ENCODE results near the gene ITIH3. TPM values are rescaled to one million over a fixed set of nuclear protein-coding genes. Genes with fewer than 3 reads are reported as not detected.

The ITIH3 gene
- total and polyA plus RNA-seq, 4 donors: 0.92 to 6.2 (median 3.0) TPM

- H3K4me1 ChIP-seq (ENCODE audit: control insufficient read depth, insufficient read depth, low read length): peaks cover 30% of the 10 kb centered on the region
These were observed 38.6 kb downstream of the ITIH3 start for GRCh38 chr3:52833202-52833601.

GRCh38 chr3:52834871-52835501 lies 40.4 kb downstream of the ITIH3 start, which contains the start of gene MUSTN1:
MUSTN1 (minus strand) TSS chr3:52835019; CDS start chr3:52834948, 71 bp downstream.
- Histone ChIP-seq H3K27me3 (ENCODE audit: control insufficient read depth, insufficient read depth, low read length) (no peaks in the 10 kb centered on the region), H3K9me3 (ENCODE audit: control insufficient read depth, insufficient read depth, low read length) (no peaks in the 10 kb centered on the region), H3K4me1 (ENCODE audit: control insufficient read depth, insufficient read depth, low read length) (peaks cover 30% of the 10 kb centered on the region), H3K27ac (ENCODE audit: low read depth, low read length) (no peak within 1 kb of the TSS), H3K4me3 (ENCODE audit: low read depth, low read length) (peak within 1 kb of the TSS; percentile 16), H3K36me3 (ENCODE audit: control insufficient read depth, insufficient read depth, low read length) (peaks cover 68% of the 10 kb centered on the region)
- DNase-seq (ENCODE audit: low read depth in 4 of 6, low spot score in 6 of 6): peak in 2 of 6 donors; percentile 10 to 65
- WGBS (ENCODE audit: insufficient coverage): 20% methylated on average over 9 of the region's 11 CpGs

More at GRCh38 chr3:52833202-52833601, 38.6 kb downstream of the ITIH3 start:
- Histone ChIP-seq H3K27ac (ENCODE audit: low read depth, low read length) (no peak overlapping the region), H3K4me3 (ENCODE audit: low read depth, low read length) (no peak overlapping the region), H3K36me3 (ENCODE audit: control insufficient read depth, insufficient read depth, low read length) (peaks cover 61% of the 10 kb centered on the region), H3K27me3 (ENCODE audit: control insufficient read depth, insufficient read depth, low read length) (no peaks in the 10 kb centered on the region), H3K9me3 (ENCODE audit: control insufficient read depth, insufficient read depth, low read length) (no peaks in the 10 kb centered on the region)
- WGBS (ENCODE audit: insufficient coverage): 93% methylated on average over 13 of the region's 14 CpGs
- no peak for DNase-seq (ENCODE audit: low read depth in 4 of 6, low spot score in 6 of 6)

- H3K9me3 ChIP-seq (ENCODE audit: control insufficient read depth, insufficient read depth, low read length): no peaks in the 10 kb centered on the region
- H3K4me1 ChIP-seq (ENCODE audit: control insufficient read depth, insufficient read depth, low read length): peaks cover 30% of the 10 kb centered on the region
- WGBS (ENCODE audit: insufficient coverage): 86% methylated on average over 6 of the region's 8 CpGs
- H3K27me3 ChIP-seq (ENCODE audit: control insufficient read depth, insufficient read depth, low read length): no peaks in the 10 kb centered on the region
- H3K36me3 ChIP-seq (ENCODE audit: control insufficient read depth, insufficient read depth, low read length): peaks cover 73% of the 10 kb centered on the region
- no peak overlapping the region for H3K4me3 ChIP-seq (ENCODE audit: low read depth, low read length)
- no peak overlapping the region for H3K27ac ChIP-seq (ENCODE audit: low read depth, low read length)
- DNase-seq (ENCODE audit: low read depth in 4 of 6, low spot score in 6 of 6): no peak
These were observed 41.3 kb downstream of the ITIH3 start for GRCh38 chr3:52835766-52836470.

DNA sequence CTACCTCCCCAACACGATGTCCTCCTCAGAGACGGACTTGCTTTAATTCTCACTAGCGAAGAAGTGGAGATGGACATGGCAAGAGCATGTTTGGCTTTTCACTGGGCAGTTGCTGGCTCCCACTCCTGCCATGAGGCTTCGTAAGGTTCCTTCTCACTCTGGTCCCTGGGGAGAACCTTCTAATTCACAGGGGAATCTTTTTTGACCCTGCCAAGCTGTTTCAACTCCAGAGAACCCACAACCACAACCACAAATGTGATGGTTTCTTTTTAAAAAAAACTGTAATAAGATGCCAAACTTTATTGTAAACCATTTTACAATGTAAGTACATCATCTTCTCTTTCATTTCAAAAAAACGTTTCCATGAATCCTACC lies 41.9 kb downstream of the ITIH3 start:
- H3K27ac ChIP-seq (ENCODE audit: low read depth, low read length): no peak overlapping the region
- H3K4me1 ChIP-seq (ENCODE audit: control insufficient read depth, insufficient read depth, low read length): peaks cover 31% of the 10 kb centered on the region

DNA sequence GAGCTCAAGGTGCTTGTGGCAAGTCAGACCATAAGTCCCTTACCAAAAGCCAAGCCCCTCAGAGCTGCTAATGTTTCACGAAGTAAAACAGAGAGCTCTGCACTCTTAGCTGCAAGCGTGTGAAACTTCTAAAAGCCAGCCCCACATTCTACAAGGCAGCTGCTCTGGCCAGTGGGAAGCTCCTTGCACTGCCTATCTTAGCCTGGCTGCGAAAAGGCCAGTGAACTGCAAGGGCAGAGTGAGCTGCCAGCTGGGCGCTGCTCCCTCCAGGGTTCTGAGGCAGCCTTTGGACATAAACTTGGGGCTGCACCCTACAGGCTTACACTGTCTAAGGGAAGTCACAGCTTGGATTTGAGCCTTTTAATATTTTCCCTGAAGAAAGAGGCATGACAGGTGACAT lies 42.4 kb downstream of the ITIH3 start:
- no peak for DNase-seq (ENCODE audit: low read depth in 4 of 6, low spot score in 6 of 6)
- no peaks in the 10 kb centered on the region for H3K27me3 ChIP-seq (ENCODE audit: control insufficient read depth, insufficient read depth, low read length)
- no peak overlapping the region for H3K27ac ChIP-seq (ENCODE audit: low read depth, low read length)
- H3K4me1 ChIP-seq (ENCODE audit: control insufficient read depth, insufficient read depth, low read length): peaks cover 31% of the 10 kb centered on the region
- H3K9me3 ChIP-seq (ENCODE audit: control insufficient read depth, insufficient read depth, low read length): no peaks in the 10 kb centered on the region
- 98% methylated on average over 4 of the region's 4 CpGs for WGBS (ENCODE audit: insufficient coverage)
- H3K4me3 ChIP-seq (ENCODE audit: low read depth, low read length): no peak overlapping the region
- peaks cover 77% of the 10 kb centered on the region for H3K36me3 ChIP-seq (ENCODE audit: control insufficient read depth, insufficient read depth, low read length)

More for the DNA sequence above, 41.9 kb downstream of the ITIH3 start:
- no peaks in the 10 kb centered on the region for H3K27me3 ChIP-seq (ENCODE audit: control insufficient read depth, insufficient read depth, low read length)
- no peak overlapping the region for H3K4me3 ChIP-seq (ENCODE audit: low read depth, low read length)
- peaks cover 76% of the 10 kb centered on the region for H3K36me3 ChIP-seq (ENCODE audit: control insufficient read depth, insufficient read depth, low read length)
- DNase-seq (ENCODE audit: low read depth in 4 of 6, low spot score in 6 of 6): no peak
- no peaks in the 10 kb centered on the region for H3K9me3 ChIP-seq (ENCODE audit: control insufficient read depth, insufficient read depth, low read length)
- WGBS (ENCODE audit: insufficient coverage): 96% methylated on average over 4 of the region's 5 CpGs

GRCh38 chr3:52838561-52839267 lies 44.1 kb downstream of the ITIH3 start:
- H3K27ac ChIP-seq (ENCODE audit: low read depth, low read length): no peak overlapping the region
- no peak for DNase-seq (ENCODE audit: low read depth in 4 of 6, low spot score in 6 of 6)
- peaks cover 37% of the 10 kb centered on the region for H3K4me1 ChIP-seq (ENCODE audit: control insufficient read depth, insufficient read depth, low read length)
- no peaks in the 10 kb centered on the region for H3K9me3 ChIP-seq (ENCODE audit: control insufficient read depth, insufficient read depth, low read length)
- H3K36me3 ChIP-seq (ENCODE audit: control insufficient read depth, insufficient read depth, low read length): peaks cover 84% of the 10 kb centered on the region
- no peak overlapping the region for H3K4me3 ChIP-seq (ENCODE audit: low read depth, low read length)
- no peaks in the 10 kb centered on the region for H3K27me3 ChIP-seq (ENCODE audit: control insufficient read depth, insufficient read depth, low read length)
- WGBS (ENCODE audit: insufficient coverage): 92% methylated on average over 6 of the region's 8 CpGs

- H3K27me3 ChIP-seq (ENCODE audit: control insufficient read depth, insufficient read depth, low read length): no peaks in the 10 kb centered on the region
- H3K9me3 ChIP-seq (ENCODE audit: control insufficient read depth, insufficient read depth, low read length): no peaks in the 10 kb centered on the region
- WGBS (ENCODE audit: insufficient coverage): 76% methylated on average over 2 of the region's 2 CpGs
- no peak for DNase-seq (ENCODE audit: low read depth in 4 of 6, low spot score in 6 of 6)
- no peak overlapping the region for H3K27ac ChIP-seq (ENCODE audit: low read depth, low read length)
- H3K4me3 ChIP-seq (ENCODE audit: low read depth, low read length): no peak overlapping the region
- peaks cover 41% of the 10 kb centered on the region for H3K4me1 ChIP-seq (ENCODE audit: control insufficient read depth, insufficient read depth, low read length)
- peaks cover 84% of the 10 kb centered on the region for H3K36me3 ChIP-seq (ENCODE audit: control insufficient read depth, insufficient read depth, low read length)
These were observed 44.6 kb downstream of the ITIH3 start for GRCh38 chr3:52839268-52839575.

- Histone ChIP-seq H3K27me3 (ENCODE audit: control insufficient read depth, insufficient read depth, low read length) (no peaks in the 10 kb centered on the region), H3K4me1 (ENCODE audit: control insufficient read depth, insufficient read depth, low read length) (peaks cover 36% of the 10 kb centered on the region), H3K9me3 (ENCODE audit: control insufficient read depth, insufficient read depth, low read length) (no peaks in the 10 kb centered on the region), H3K4me3 (ENCODE audit: low read depth, low read length) (no peak overlapping the region), H3K27ac (ENCODE audit: low read depth, low read length) (no peak overlapping the region), H3K36me3 (ENCODE audit: control insufficient read depth, insufficient read depth, low read length) (peaks cover 79% of the 10 kb centered on the region)
- 82% methylated on average over 13 of the region's 23 CpGs for WGBS (ENCODE audit: insufficient coverage)
- DNase-seq (ENCODE audit: low read depth in 4 of 6, low spot score in 6 of 6): no peak
These were observed 45.4 kb downstream of the ITIH3 start for GRCh38 chr3:52839892-52840545.

GRCh38 chr3:52841211-52841980 lies 46.8 kb downstream of the ITIH3 start:
- DNase-seq (ENCODE audit: low read depth in 4 of 6, low spot score in 6 of 6): no peak
- 90% methylated on average over 10 of the region's 12 CpGs for WGBS (ENCODE audit: insufficient coverage)
- Histone ChIP-seq H3K4me3 (ENCODE audit: low read depth, low read length) (no peak overlapping the region), H3K9me3 (ENCODE audit: control insufficient read depth, insufficient read depth, low read length) (no peaks in the 10 kb centered on the region), H3K27me3 (ENCODE audit: control insufficient read depth, insufficient read depth, low read length) (no peaks in the 10 kb centered on the region), H3K36me3 (ENCODE audit: control insufficient read depth, insufficient read depth, low read length) (peaks cover 68% of the 10 kb centered on the region), H3K4me1 (ENCODE audit: control insufficient read depth, insufficient read depth, low read length) (peaks cover 37% of the 10 kb centered on the region), H3K27ac (ENCODE audit: low read depth, low read length) (no peak overlapping the region)

Data from spinal cord (tissue), 10 donors.